HepG2 (cell line): ENCODE results near the gene PBLD. TPM values are rescaled to one million over a fixed set of nuclear protein-coding genes. Genes with fewer than 3 reads are reported as not detected.

Experiments used
- CEBPG ChIP-seq: IDR thresholded peaks from 2 replicates; pipeline ENCODE4 v1.6.1; 2016
- EEA1 ChIP-seq: sonication (generic); formaldehyde crosslinking; IDR thresholded peaks from 2 replicates; pipeline ENCODE4 v1.5.1; 2020; ENCODE audit warnings: mild to moderate bottlenecking, missing genetic modification reagents, borderline replicate concordance
- EED ChIP-seq: sonication (generic); formaldehyde crosslinking; IDR thresholded peaks from 2 replicates; pipeline ENCODE4 v1.5.0; 2020; ENCODE audit warnings: mild to moderate bottlenecking, missing genetic modification reagents
- HCFC1 ChIP-seq: fragments of 150-350 bp; IDR thresholded peaks from 2 replicates; pipeline ENCODE4 v1.6.1; 2014; ENCODE audit warnings: low read depth, low read length
- MED8 ChIP-seq: sonication (generic); formaldehyde crosslinking; IDR thresholded peaks from 2 replicates; pipeline ENCODE4 v1.8.1; 2023; ENCODE audit warnings: mild to moderate bottlenecking, missing genetic modification reagents; ENCODE audit not compliant: insufficient replicate concordance
- NKX3-1 ChIP-seq: sonication (generic); formaldehyde crosslinking; IDR thresholded peaks from 2 replicates; pipeline ENCODE4 v1.5.0; 2020; ENCODE audit warnings: missing genetic modification reagents
- SOX13 ChIP-seq, 3 experiments: fragments of 450-650 bp in 1 of 3; sonication (generic) in 1 of 3; formaldehyde crosslinking in 1 of 3; IDR thresholded peaks in 2 of 3; conservative IDR thresholded peaks in 1 of 3; 2 replicates each; pipeline versions ENCODE4 v1.5.0 to v1.6.1; 2016 to 2020; ENCODE audit warnings: antibody characterized with exemption in 1 of 3, mild to moderate bottlenecking in 1 of 3, missing compliant biosample characterization in 1 of 3, missing genetic modification reagents in 1 of 3, moderate library complexity in 1 of 3
- SYNCRIP ChIP-seq: fragments of 200-400 bp; formaldehyde crosslinking; IDR thresholded peaks from 2 replicates; pipeline ENCODE4 v1.6.1; 2018; ENCODE audit warnings: mild to moderate bottlenecking, low read depth, low read length; ENCODE audit not compliant: insufficient read depth
- ZMYM3 ChIP-seq: sonication (generic); formaldehyde crosslinking; IDR thresholded peaks from 2 replicates; pipeline ENCODE4 v1.5.1; 2020; ENCODE audit warnings: mild to moderate bottlenecking, missing genetic modification reagents
- ZNF20 ChIP-seq: sonication (generic); formaldehyde crosslinking; IDR thresholded peaks from 2 replicates; pipeline ENCODE4 v1.4.0; 2020; ENCODE audit warnings: mild to moderate bottlenecking, moderate library complexity, missing genetic modification reagents
- ZNF383 ChIP-seq: sonication (generic); formaldehyde crosslinking; IDR thresholded peaks from 2 replicates; pipeline ENCODE4 v1.4.0; 2020; ENCODE audit warnings: missing genetic modification reagents, mild to moderate bottlenecking, borderline replicate concordance
- ZNF510 ChIP-seq: sonication (generic); formaldehyde crosslinking; IDR thresholded peaks from 2 replicates; pipeline ENCODE4 v1.4.0; 2020; ENCODE audit warnings: low read depth, mild to moderate bottlenecking, missing genetic modification reagents
- ZNF557 ChIP-seq: sonication (generic); formaldehyde crosslinking; IDR thresholded peaks from 2 replicates; pipeline ENCODE4 v1.4.0; 2020; ENCODE audit warnings: missing genetic modification reagents
- ZNF761 ChIP-seq: sonication (generic); formaldehyde crosslinking; conservative IDR thresholded peaks from 2 replicates; pipeline ENCODE4 v1.4.0; 2020; ENCODE audit warnings: mild to moderate bottlenecking, missing genetic modification reagents
- ZSCAN29 ChIP-seq: sonication (generic); formaldehyde crosslinking; conservative IDR thresholded peaks from 2 replicates; pipeline ENCODE4 v1.4.0; 2020; ENCODE audit warnings: mild to moderate bottlenecking, missing genetic modification reagents
- polyA plus RNA-seq, 8 experiments: library from polyadenylated mRNA; depleted of rRNA in 3 of 8; stranded (reverse) in 7 of 8; unstranded in 1 of 8; fragments of >200 nt; fragmentation: Illumina TruSeq in 4 of 8; extraction: Trizol in 4 of 8; gene quantifications; 2 replicates each; pipeline versions ENCODE4 v1.2.1 to v1.2.3, GENCODE V29; 2011 to 2016; ENCODE audit warnings: low read depth in 4 of 8, missing spikeins in 1 of 8, mixed read lengths in 1 of 8; ENCODE audit not compliant: insufficient read depth in 1 of 8
- total RNA-seq, 5 experiments: library from RNA; depleted of rRNA; stranded (reverse); fragments of >200 nt; fragmentation: Illumina TruSeq; extraction: Trizol; gene quantifications; 2 replicates each; pipeline ENCODE4 v1.2.3, GENCODE V29; 2016; ENCODE audit warnings: low read depth in 1 of 5
- TF ChIP-seq, protein P1 (sequence below): IDR thresholded peaks from 2 replicates; pipeline ENCODE4 v1.6.1; 2016; ENCODE audit warnings: missing compliant biosample characterization, missing genetic modification reagents, borderline replicate concordance
- TF ChIP-seq, protein P2 (sequence below): sonication (generic); formaldehyde crosslinking; IDR thresholded peaks from 2 replicates; pipeline ENCODE4 v1.9.0; 2021; ENCODE audit warnings: missing genetic modification reagents, borderline replicate concordance
- TF ChIP-seq, protein P3 (sequence below): sonication (generic); formaldehyde crosslinking; IDR thresholded peaks from 2 replicates; pipeline ENCODE4 v1.9.0; 2022; ENCODE audit warnings: missing genetic modification reagents, mild to moderate bottlenecking, borderline replicate concordance
- TF ChIP-seq, protein P4 (sequence below): sonication (generic); formaldehyde crosslinking; IDR thresholded peaks from 2 replicates; pipeline ENCODE4 v1.5.0; 2020; ENCODE audit warnings: mild to moderate bottlenecking, missing genetic modification reagents

PBLD gene
- total and polyA plus RNA-seq, 2 of the 13 experiments (the other 11 are each of a cell fraction or from before 2014, with no cell fraction given) = 0.42 to 3.1 TPM

DNA sequence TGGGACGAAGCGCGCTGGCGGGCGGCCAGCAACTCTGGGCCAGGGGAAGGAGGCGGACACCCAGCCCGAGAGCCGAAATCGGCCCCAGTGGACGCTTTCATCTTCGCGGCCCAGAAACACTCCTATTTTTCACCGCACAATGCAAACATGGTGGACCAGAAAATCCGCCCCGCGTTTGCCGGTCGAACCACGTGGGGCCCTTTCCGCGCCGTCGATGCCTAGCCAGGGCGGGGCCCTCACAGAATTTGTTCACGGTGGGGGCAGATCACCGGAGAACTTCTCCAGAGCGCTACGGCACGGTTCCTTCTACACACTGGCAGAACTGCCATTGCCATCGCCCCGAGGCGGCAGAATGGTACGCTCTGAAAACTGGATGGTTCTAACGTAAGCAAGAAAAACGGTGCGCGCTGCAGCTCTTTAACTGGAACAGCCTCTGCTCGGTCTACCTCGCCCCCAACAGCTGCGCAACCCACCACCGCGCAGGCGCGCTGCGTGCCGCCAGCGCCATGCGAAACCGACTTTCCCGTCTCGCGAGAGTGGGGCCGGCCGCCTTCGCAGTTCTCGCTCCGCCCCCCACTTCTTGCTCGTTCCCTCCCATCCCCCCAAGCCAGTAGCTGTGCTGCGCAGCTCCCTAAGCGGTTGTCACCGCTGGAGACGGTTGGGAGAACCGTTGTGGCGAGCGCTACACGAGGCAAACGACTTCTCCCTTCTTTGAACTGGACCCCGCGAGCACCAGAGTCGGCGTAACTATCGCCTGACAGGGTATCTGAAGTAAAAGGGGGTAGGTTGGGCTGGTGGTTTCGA, 1.1 kb downstream of the PBLD start, which contains the start of gene HNRNPH3 (continued):
- TF ChIP-seq, protein P1, sequence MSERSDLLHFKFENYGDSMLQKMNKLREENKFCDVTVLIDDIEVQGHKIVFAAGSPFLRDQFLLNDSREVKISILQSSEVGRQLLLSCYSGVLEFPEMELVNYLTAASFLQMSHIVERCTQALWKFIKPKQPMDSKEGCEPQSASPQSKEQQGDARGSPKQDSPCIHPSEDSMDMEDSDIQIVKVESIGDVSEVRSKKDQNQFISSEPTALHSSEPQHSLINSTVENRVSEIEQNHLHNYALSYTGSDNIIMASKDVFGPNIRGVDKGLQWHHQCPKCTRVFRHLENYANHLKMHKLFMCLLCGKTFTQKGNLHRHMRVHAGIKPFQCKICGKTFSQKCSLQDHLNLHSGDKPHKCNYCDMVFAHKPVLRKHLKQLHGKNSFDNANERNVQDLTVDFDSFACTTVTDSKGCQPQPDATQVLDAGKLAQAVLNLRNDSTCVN (CRISPR knock-in tag) = 0 out of 2 replicates have a peak, but pooled peaks have one; percentile 61
- peak; percentile 73; the same call in 1 of the 2 replicates for TF ChIP-seq ZNF761 (CRISPR knock-in tag)
- TF ChIP-seq ZMYM3 (CRISPR knock-in tag) = no peak; the same call in 1 of the 2 replicates
- TF ChIP-seq NKX3-1 (CRISPR knock-in tag) = 0 out of 2 replicates have a peak, but pooled peaks have one; percentile 27
- TF ChIP-seq, protein P2, sequence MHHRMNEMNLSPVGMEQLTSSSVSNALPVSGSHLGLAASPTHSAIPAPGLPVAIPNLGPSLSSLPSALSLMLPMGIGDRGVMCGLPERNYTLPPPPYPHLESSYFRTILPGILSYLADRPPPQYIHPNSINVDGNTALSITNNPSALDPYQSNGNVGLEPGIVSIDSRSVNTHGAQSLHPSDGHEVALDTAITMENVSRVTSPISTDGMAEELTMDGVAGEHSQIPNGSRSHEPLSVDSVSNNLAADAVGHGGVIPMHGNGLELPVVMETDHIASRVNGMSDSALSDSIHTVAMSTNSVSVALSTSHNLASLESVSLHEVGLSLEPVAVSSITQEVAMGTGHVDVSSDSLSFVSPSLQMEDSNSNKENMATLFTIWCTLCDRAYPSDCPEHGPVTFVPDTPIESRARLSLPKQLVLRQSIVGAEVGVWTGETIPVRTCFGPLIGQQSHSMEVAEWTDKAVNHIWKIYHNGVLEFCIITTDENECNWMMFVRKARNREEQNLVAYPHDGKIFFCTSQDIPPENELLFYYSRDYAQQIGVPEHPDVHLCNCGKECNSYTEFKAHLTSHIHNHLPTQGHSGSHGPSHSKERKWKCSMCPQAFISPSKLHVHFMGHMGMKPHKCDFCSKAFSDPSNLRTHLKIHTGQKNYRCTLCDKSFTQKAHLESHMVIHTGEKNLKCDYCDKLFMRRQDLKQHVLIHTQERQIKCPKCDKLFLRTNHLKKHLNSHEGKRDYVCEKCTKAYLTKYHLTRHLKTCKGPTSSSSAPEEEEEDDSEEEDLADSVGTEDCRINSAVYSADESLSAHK (CRISPR knock-in tag) = peak; percentile 74; the same call in 1 of the 2 replicates
- peak; percentile 85 for TF ChIP-seq CEBPG (CRISPR knock-in tag)
- peak; percentile 95 for TF ChIP-seq ZNF510 (CRISPR knock-in tag)
- no peak for TF ChIP-seq ZNF20 (CRISPR knock-in tag)
- TF ChIP-seq EED (CRISPR knock-in tag) = peak; percentile 99
- TF ChIP-seq, protein P3, sequence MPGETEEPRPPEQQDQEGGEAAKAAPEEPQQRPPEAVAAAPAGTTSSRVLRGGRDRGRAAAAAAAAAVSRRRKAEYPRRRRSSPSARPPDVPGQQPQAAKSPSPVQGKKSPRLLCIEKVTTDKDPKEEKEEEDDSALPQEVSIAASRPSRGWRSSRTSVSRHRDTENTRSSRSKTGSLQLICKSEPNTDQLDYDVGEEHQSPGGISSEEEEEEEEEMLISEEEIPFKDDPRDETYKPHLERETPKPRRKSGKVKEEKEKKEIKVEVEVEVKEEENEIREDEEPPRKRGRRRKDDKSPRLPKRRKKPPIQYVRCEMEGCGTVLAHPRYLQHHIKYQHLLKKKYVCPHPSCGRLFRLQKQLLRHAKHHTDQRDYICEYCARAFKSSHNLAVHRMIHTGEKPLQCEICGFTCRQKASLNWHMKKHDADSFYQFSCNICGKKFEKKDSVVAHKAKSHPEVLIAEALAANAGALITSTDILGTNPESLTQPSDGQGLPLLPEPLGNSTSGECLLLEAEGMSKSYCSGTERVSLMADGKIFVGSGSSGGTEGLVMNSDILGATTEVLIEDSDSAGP = peak; percentile 83; the same call in 1 of the 2 replicates
- peak; percentile 98 for TF ChIP-seq MED8 (CRISPR knock-in tag)
- peak; percentile 37; the same call in 1 of the 2 replicates for TF ChIP-seq HCFC1
- TF ChIP-seq, protein P4, sequence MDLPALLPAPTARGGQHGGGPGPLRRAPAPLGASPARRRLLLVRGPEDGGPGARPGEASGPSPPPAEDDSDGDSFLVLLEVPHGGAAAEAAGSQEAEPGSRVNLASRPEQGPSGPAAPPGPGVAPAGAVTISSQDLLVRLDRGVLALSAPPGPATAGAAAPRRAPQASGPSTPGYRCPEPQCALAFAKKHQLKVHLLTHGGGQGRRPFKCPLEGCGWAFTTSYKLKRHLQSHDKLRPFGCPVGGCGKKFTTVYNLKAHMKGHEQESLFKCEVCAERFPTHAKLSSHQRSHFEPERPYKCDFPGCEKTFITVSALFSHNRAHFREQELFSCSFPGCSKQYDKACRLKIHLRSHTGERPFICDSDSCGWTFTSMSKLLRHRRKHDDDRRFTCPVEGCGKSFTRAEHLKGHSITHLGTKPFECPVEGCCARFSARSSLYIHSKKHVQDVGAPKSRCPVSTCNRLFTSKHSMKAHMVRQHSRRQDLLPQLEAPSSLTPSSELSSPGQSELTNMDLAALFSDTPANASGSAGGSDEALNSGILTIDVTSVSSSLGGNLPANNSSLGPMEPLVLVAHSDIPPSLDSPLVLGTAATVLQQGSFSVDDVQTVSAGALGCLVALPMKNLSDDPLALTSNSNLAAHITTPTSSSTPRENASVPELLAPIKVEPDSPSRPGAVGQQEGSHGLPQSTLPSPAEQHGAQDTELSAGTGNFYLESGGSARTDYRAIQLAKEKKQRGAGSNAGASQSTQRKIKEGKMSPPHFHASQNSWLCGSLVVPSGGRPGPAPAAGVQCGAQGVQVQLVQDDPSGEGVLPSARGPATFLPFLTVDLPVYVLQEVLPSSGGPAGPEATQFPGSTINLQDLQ (CRISPR knock-in tag) = no peak
- 0 out of 2 replicates have a peak, but pooled peaks have one; percentile 34 for TF ChIP-seq ZSCAN29 (CRISPR knock-in tag)
- TF ChIP-seq ZNF383 (CRISPR knock-in tag) = no peak
- 0 out of 2 replicates have a peak, but pooled peaks have one; percentile 30 for TF ChIP-seq ZNF557 (CRISPR knock-in tag)
- no peak for TF ChIP-seq SOX13 (IDR thresholded peaks at IDR 0.05)
- TF ChIP-seq SOX13 (CRISPR knock-in tag; conservative IDR thresholded peaks at IDR 0.05 in 1 of 2, IDR thresholded peaks at IDR 0.05 in 1 of 2) = no peak; a peak in 1 of 4 replicates
- no peak; the same call in 1 of the 2 replicates for TF ChIP-seq EEA1 (CRISPR knock-in tag)
- TF ChIP-seq SYNCRIP = no peak
